RKO (cell line): ENCODE measurements around the gene DENND1C.

Experiments
- DNase-seq: peaks from one replicate; pipeline ENCODE4 v3.0.0-alpha.2; 2016; ENCODE audit warnings: low spot score

Gene DENND1C, protein sequence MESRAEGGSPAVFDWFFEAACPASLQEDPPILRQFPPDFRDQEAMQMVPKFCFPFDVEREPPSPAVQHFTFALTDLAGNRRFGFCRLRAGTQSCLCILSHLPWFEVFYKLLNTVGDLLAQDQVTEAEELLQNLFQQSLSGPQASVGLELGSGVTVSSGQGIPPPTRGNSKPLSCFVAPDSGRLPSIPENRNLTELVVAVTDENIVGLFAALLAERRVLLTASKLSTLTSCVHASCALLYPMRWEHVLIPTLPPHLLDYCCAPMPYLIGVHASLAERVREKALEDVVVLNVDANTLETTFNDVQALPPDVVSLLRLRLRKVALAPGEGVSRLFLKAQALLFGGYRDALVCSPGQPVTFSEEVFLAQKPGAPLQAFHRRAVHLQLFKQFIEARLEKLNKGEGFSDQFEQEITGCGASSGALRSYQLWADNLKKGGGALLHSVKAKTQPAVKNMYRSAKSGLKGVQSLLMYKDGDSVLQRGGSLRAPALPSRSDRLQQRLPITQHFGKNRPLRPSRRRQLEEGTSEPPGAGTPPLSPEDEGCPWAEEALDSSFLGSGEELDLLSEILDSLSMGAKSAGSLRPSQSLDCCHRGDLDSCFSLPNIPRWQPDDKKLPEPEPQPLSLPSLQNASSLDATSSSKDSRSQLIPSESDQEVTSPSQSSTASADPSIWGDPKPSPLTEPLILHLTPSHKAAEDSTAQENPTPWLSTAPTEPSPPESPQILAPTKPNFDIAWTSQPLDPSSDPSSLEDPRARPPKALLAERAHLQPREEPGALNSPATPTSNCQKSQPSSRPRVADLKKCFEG

DNA sequence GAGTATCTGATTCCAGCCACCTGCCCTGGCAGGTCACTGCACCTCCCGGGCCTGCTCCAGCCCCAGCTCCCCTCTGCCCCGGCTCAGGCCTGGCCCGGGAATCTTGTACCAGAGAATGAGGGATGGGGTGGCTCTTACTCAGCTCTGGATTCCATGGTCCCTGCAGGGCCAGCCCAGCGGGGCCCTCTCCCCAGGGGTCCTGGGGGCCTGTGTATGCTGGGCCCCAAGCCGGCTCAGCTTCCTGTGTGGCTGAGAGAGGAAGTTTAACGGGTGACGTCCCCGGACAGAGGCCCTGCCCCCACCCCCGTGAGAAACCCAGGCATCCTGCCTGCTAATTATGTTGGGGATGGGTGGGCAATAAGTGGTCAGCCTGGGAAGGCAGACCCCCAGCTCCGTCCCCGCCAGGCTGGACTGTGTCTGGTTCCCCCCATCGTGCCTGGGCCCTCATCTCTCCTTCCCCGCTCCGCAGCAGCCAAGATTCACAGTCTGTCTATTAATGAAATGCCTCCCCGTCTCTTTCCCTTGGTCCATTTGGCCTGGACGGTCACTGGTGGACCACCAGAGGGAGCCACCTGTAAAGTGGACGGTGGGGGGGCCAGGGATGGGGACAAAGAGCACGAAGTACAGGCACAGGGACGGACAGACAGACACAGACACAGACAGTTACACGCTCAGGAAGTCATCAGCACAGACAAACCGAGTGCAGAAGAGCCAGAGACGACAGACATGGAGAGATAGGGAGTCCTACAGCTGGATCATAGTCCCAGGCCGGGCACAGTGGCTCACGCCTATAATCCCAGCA is at the start of gene DENND1C:
DENND1C (minus strand) TSS at position 247 of the 802 bp plus-strand sequence; CDS start at position 155, 92 bp downstream.
- DNase-seq = no peak

GRCh38 chr19:6530386-6531162 is 49.0 kb upstream of the DENND1C start, which contains the start of gene TNFSF9:
TSS of gene TNFSF9 (plus strand) at chr19:6531026. CDS start at chr19:6531037, 11 bp downstream.
- peak; percentile 91 for DNase-seq

GRCh38 chr19:6529937-6530385 is 48.4 kb upstream of the DENND1C start:
- DNase-seq = no peak

DNA sequence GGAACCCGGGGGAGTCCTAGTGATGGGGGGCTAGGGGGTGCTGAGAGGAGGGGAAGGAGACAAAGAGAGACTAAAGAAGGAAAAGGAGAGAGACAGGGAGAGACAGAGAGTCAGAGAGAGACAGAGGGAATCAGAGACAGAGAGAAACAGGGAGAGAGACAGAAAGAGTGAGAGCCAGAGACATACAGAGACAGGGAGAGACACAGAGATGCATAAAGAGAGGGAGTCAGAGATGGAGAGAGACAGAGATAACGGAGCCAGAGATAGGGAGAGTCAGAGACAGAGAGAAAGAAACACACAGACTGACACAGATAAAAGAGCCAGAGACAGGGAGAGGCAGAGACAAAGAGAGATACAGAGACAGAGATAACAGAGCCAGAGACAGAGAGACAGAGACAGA is 47.8 kb upstream of the DENND1C start:
- no peak for DNase-seq

DNA sequence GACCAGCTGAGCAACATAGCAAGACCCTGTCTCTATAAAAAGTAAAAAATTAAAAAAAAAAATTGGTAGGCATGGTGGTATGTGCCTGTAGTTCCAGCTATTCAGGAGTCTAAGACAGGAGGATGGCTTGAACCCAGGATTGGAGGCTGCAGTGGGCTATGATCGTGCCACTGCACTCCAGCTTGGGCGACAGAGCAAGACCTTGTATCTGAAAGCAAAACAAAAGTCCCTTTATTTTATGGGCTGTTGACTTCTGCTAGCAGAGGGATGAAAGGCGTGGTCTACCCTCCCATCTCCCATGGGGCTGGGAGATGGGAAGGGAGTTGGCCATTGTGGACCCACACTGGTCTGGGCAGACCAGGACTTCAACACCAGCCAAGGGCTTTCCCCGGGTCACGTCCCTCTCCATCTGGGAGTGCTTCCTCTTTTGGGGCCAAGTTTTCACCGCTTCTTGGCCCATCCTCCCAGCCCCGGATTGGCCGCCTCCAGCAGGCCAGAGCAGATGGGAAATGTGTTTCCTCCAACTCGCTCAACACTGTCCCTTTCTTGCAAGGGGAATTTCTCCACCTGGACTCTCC is 47.0 kb upstream of the DENND1C start:
- no peak for DNase-seq

GRCh38 chr19:6527893-6528543 is 46.4 kb upstream of the DENND1C start:
- DNase-seq = no peak

GRCh38 chr19:6524311-6524710 is 42.7 kb upstream of the DENND1C start:
- no peak for DNase-seq

DNA sequence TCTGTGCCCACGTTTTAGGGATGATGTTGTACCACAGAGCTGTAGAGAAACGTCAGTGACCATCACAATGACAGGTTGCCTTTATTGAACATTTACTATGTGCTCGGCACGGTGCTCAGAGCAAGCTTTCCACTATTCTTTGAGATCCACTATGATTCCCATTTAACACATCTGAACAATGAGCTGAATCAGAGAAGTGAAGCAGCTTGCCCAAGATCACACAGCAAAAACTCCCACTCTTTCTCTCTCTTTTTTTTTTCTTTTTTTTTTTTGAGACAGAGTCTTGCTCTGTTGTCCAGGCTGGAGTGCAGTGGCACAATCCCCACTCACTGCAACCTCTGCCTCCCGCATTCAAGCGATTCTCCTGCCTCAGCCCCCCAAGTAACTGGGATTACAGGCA is 41.1 kb upstream of the DENND1C start:
- no peak for DNase-seq

GRCh38 chr19:6521718-6522646 is 40.4 kb upstream of the DENND1C start:
- no peak for DNase-seq

DNA sequence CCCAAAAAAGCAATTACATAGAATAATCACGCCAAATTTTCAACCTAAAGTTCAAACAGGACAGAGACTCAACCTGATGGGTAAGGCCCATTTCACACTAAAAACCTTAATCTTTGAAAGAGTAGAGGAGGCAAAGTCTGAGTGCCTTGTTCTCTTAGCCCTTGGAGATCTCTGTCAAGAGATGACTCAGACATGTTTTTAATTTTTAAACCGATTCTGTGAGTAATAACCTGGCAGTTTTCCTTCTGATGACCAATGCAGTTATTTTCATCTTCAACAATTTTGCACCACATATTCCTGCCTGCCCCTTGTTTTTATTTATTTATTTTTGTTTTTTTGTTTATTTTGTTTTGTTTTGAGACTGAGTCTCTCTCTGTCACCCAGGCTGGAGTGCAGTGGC is 37.7 kb upstream of the DENND1C start:
- DNase-seq = peak; percentile 89

- DNase-seq = no peak
Observed at GRCh38 chr19:6518145-6518911, 36.7 kb upstream of the DENND1C start.

GRCh38 chr19:6516659-6517291 is 35.2 kb upstream of the DENND1C start:
- DNase-seq = peak; percentile 90

DNA sequence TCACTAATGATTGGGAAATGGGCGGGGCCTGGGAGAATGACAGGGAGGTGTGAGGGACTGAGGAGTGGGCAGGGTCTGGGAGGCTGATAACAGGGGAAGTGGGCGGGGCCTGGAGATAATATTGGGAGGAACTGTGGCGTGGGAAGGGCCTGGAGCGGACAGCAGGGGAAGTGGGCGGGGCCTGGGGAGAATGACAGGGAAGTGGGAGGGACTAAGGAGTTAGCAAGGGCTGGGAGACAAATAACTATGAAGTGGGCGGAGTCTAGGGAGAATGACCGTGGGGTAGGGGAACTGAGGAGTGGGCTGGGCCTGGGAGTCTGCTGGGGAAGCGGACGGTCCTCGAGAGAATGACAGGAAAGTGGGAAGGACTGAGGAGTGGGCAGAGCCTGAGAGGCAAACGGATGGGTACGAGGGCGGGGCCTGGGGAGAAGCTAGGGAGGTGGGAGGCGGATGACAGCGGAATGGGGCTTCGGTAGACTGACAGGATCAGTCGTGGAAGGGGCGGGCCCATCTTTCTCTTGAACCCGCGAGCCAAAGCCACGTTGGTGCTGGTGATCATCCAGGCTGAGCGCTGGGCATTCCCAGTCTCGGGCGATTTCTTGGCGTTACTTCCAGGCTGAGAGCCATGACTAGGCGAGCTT is 34.6 kb upstream of the DENND1C start:
- DNase-seq = peak; percentile 92

DNA sequence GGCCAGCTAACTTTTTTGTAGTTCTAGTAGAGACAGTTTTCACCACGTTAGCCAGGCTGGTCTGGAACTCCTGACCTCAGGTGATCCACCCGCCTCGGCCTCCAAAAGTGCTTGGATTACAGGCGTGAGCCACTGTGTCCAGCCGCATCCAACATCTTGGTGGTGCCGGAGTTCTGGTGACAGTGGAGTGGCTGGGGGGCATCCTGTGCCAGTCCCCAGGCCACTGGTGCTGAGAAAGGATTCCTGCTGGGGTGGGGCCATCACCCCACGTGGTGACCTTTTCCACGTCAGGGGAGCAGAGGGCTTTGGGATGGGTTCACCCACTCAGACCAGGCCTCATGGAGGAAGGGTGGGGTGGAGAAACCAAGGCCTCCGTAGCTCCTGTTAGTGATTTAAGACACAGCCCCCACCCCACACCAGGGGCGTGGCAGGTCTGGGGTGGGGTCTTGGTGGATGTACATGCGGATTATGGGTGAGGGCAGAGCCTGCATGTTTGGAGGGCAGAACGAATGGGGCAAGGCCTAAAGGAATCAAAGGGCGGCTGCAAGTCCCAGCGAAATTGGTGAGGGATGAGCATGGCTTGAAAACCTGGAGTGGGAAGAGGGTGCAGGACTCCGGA is 33.4 kb upstream of the DENND1C start:
- no peak for DNase-seq

DNA sequence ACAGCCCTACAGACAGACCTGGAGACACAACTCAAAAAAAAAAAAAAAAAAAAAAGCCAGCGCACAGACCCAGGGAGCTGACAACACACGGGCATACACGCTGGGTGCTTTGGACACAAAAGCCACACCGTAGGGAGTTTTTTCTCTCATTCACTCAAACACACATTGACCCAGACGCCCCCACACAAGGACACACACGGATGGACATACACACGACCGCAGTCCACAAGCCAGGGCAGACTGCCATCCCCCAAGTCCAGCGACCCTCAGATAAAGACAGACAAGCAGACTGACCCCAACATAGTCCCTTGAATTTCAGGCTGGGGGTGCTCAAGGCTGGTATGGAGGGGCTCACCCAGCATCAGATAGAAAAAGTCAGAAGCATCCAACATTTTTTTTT is 32.5 kb upstream of the DENND1C start:
- DNase-seq = no peak

DNA sequence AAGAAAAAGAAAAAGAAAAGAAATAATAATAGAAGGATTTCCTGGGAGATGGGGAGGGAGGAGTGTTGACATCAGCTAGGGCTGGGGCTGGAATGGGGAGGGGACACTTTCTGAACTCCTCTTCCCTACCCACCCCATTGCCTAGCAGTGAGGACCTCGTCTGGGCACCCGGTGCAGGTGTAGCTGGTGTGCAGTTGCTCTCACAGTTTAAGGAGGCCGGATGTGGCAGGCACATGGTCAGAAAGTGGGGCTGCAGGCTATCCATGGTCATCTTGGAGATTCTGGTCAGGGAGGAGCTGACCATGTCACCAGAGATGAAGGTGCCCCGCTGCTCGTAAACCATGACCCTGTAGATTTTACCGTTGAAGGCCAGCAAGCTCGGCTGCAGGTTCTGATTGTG is 29.0 kb upstream of the DENND1C start:
- DNase-seq = no peak
